ENCODE data around the gene WDR7. TPM values are rescaled to one million over a fixed set of nuclear protein-coding genes. Genes with fewer than 3 reads are reported as not detected.

The WDR7 gene
- total and polyA plus RNA-seq, 2 experiments from 2014 or later: 5.9 to 19.0 TPM

DNA sequence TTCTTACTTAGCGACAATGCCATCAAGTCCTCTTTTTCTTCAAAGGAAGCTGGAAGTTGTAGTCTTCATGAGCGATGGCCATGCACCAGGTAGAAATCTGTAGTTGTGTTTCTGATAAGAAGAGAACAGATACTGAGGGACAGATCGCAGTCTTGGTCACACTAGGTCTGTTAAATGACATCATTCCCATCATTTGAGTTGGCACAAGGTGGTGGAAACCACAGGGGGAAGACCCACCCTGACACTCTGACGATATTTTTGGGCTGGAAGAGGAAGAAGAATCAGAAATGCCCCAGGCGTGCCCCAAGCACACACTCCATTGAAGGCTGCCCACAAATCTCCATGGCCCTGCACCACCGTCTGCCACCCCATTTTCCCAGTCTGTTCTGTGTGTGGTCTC is 406.7 kb downstream of the WDR7 start:
- no peak overlapping the region for H3K4me2 ChIP-seq
- TF ChIP-seq EZH2phosphoT487 (IDR thresholded peaks at IDR 0.05; ENCODE audit: low read depth, severe bottlenecking, unreplicated experiment): no peak
- TF ChIP-seq, protein P1, sequence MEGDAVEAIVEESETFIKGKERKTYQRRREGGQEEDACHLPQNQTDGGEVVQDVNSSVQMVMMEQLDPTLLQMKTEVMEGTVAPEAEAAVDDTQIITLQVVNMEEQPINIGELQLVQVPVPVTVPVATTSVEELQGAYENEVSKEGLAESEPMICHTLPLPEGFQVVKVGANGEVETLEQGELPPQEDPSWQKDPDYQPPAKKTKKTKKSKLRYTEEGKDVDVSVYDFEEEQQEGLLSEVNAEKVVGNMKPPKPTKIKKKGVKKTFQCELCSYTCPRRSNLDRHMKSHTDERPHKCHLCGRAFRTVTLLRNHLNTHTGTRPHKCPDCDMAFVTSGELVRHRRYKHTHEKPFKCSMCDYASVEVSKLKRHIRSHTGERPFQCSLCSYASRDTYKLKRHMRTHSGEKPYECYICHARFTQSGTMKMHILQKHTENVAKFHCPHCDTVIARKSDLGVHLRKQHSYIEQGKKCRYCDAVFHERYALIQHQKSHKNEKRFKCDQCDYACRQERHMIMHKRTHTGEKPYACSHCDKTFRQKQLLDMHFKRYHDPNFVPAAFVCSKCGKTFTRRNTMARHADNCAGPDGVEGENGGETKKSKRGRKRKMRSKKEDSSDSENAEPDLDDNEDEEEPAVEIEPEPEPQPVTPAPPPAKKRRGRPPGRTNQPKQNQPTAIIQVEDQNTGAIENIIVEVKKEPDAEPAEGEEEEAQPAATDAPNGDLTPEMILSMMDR (IDR thresholded peaks at IDR 0.05; ENCODE audit: poor library complexity): no peak
- no peak for TF ChIP-seq EZH2 (IDR thresholded peaks at IDR 0.05; ENCODE audit: borderline replicate concordance)
- no peak overlapping the region for H3K27ac ChIP-seq
- no peak overlapping the region for H2AFZ ChIP-seq
- no peaks in the 10 kb centered on the region for H3K9me3 ChIP-seq (ENCODE audit: low read depth)
- WGBS (ENCODE audit: low lambda C conversion rate, missing lambda C conversion rate): 97% methylated on average over 6 of the region's 6 CpGs
- H3K4me1 ChIP-seq (ENCODE audit: insufficient read depth): no peaks in the 10 kb centered on the region
- no peak overlapping the region for H3K4me3 ChIP-seq
- no peaks in the 10 kb centered on the region for H3K79me2 ChIP-seq
- H3K9me2 ChIP-seq (replicated peaks; ENCODE audit: insufficient read depth): no peaks in the 10 kb centered on the region
- DNase-seq (ENCODE audit: low spot score): no peak
- no peaks in the 10 kb centered on the region for H4K20me1 ChIP-seq (ENCODE audit: insufficient read depth, poor library complexity, severe bottlenecking)
- H3K27me3 ChIP-seq: no peaks in the 10 kb centered on the region
- H3K36me3 ChIP-seq (replicated peaks; ENCODE audit: insufficient read depth, low read depth): no peaks in the 10 kb centered on the region

DNA sequence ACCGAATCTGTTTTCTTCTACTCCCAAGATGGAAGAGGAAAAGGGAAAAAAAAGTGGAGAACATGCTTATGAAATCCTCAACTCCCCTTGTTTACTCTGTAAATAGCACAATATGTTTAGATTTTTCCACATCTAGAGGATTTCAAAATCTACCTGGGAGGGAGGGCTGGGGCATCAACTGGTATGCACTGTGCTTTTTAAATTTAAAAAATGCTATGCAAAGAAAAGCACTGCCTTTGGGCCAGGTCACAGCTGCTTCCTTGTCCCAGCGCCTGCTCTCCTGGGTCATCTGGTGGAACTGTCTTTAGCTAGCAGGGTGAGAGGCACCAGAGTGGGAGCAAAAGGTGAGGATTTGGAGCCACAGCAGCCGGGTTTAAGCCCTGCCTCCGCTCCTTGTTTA is 407.6 kb downstream of the WDR7 start:
- Histone ChIP-seq H3K4me1 (ENCODE audit: insufficient read depth) (no peaks in the 10 kb centered on the region), H3K27me3 (no peaks in the 10 kb centered on the region), H3K4me2 (no peak overlapping the region), H2AFZ (no peak overlapping the region), H3K27ac (no peak overlapping the region), H3K9me2 (replicated peaks; ENCODE audit: insufficient read depth) (no peaks in the 10 kb centered on the region), H4K20me1 (ENCODE audit: insufficient read depth, poor library complexity, severe bottlenecking) (no peaks in the 10 kb centered on the region), H3K79me2 (no peaks in the 10 kb centered on the region), H3K4me3 (no peak overlapping the region), H3K9me3 (ENCODE audit: low read depth) (no peaks in the 10 kb centered on the region), H3K36me3 (replicated peaks; ENCODE audit: insufficient read depth, low read depth) (no peaks in the 10 kb centered on the region)
- 81% methylated on average over 4 of the region's 4 CpGs for WGBS (ENCODE audit: low lambda C conversion rate, missing lambda C conversion rate)
- no peak for DNase-seq (ENCODE audit: low spot score)
- TF ChIP-seq EZH2phosphoT487 (IDR thresholded peaks at IDR 0.05; ENCODE audit: low read depth, severe bottlenecking, unreplicated experiment) (no peak), EZH2 (IDR thresholded peaks at IDR 0.05; ENCODE audit: borderline replicate concordance) (no peak)
- TF ChIP-seq, protein P1 (IDR thresholded peaks at IDR 0.05; ENCODE audit: poor library complexity): no peak

DNA sequence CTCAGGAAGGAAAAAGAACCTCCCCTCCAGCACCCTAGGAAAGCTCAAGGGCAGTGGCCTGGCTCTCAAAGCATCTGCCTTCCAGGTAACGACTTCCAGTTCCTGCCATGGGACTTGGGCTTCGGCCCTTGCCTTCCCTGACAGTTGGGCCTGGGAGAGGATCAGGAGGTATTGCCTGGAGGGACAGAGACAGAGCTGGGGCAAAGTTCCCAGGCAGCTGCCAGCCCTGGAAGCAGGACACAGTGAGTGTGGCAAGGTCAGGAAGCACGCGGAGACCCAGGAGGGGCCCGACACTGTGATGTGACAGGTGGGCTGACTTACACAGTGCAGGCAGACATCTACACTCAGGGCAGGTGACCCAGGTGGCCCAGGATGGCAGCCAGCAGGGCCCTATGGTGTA is 408.2 kb downstream of the WDR7 start:
- H3K4me3 ChIP-seq: no peak overlapping the region
- H3K9me2 ChIP-seq (replicated peaks; ENCODE audit: insufficient read depth): no peaks in the 10 kb centered on the region
- no peaks in the 10 kb centered on the region for H3K36me3 ChIP-seq (replicated peaks; ENCODE audit: insufficient read depth, low read depth)
- H3K27ac ChIP-seq: no peak overlapping the region
- H2AFZ ChIP-seq: no peak overlapping the region
- no peaks in the 10 kb centered on the region for H3K4me1 ChIP-seq (ENCODE audit: insufficient read depth)
- H3K79me2 ChIP-seq: no peaks in the 10 kb centered on the region
- no peaks in the 10 kb centered on the region for H4K20me1 ChIP-seq (ENCODE audit: insufficient read depth, poor library complexity, severe bottlenecking)
- DNase-seq (ENCODE audit: low spot score): no peak
- 77% methylated on average over 5 of the region's 5 CpGs for WGBS (ENCODE audit: low lambda C conversion rate, missing lambda C conversion rate)
- H3K27me3 ChIP-seq: no peaks in the 10 kb centered on the region
- no peak overlapping the region for H3K4me2 ChIP-seq
- TF ChIP-seq EZH2phosphoT487 (IDR thresholded peaks at IDR 0.05; ENCODE audit: low read depth, severe bottlenecking, unreplicated experiment): no peak
- TF ChIP-seq, protein P1 (IDR thresholded peaks at IDR 0.05; ENCODE audit: poor library complexity): no peak
- TF ChIP-seq EZH2 (IDR thresholded peaks at IDR 0.05; ENCODE audit: borderline replicate concordance): no peak
- H3K9me3 ChIP-seq (ENCODE audit: low read depth): no peaks in the 10 kb centered on the region

DNA sequence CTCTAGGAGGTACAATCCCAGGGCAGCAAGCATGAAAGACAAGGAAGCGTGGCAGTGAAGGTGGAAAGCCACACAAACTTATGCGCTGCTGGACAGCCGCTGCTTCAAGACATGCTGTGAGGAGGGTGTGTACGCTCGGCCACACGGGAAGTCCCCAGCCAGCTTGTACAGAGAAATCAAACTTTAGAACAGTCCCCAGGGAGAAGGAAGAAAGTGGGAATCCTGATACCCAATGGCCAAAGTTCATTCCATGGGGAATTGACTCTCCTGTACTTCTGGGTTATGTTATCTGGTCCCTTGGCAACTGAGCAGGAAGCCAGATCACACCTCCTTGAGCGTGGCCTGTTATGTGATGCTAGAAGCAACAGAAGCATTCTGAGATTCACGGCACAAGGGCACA is 409.7 kb downstream of the WDR7 start:
- Histone ChIP-seq H3K4me2 (no peak overlapping the region), H3K9me2 (replicated peaks; ENCODE audit: insufficient read depth) (no peaks in the 10 kb centered on the region), H3K4me1 (ENCODE audit: insufficient read depth) (no peaks in the 10 kb centered on the region), H3K27ac (no peak overlapping the region), H3K27me3 (no peaks in the 10 kb centered on the region), H4K20me1 (ENCODE audit: insufficient read depth, poor library complexity, severe bottlenecking) (no peaks in the 10 kb centered on the region), H3K36me3 (replicated peaks; ENCODE audit: insufficient read depth, low read depth) (no peaks in the 10 kb centered on the region), H3K4me3 (no peak overlapping the region), H3K79me2 (no peaks in the 10 kb centered on the region), H3K9me3 (ENCODE audit: low read depth) (no peaks in the 10 kb centered on the region), H2AFZ (no peak overlapping the region)
- DNase-seq (ENCODE audit: low spot score): peak; percentile 18
- WGBS (ENCODE audit: low lambda C conversion rate, missing lambda C conversion rate): 74% methylated on average over 8 of the region's 8 CpGs
- TF ChIP-seq, protein P1 (IDR thresholded peaks at IDR 0.05; ENCODE audit: poor library complexity): no peak
- no peak for TF ChIP-seq EZH2phosphoT487 (IDR thresholded peaks at IDR 0.05; ENCODE audit: low read depth, severe bottlenecking, unreplicated experiment)
- no peak for TF ChIP-seq EZH2 (IDR thresholded peaks at IDR 0.05; ENCODE audit: borderline replicate concordance)
